Esophagus squamous epithelium (tissue), 5 donors: Measurements from ENCODE around the gene PI4KB. TPM values are rescaled to one million over a fixed set of nuclear protein-coding genes. Genes with fewer than 3 reads are reported as not detected.

Experiments
- DNase-seq: peaks from one replicate; lab custom pipeline; 2025; lab: John Stamatoyannopoulos, UW
- H3K27ac ChIP-seq, 4 donors: fragments of 200-600 bp; sonication (generic); one replicate each; pipeline ENCODE4 v1.5.1; 2016 to 2019; ENCODE audit warnings: mild to moderate bottlenecking in 1 of 4
- H3K27me3 ChIP-seq, 4 donors: fragments of 200-600 bp; sonication (generic); 1 replicate in 3 of 4; 2 replicates in 1 of 4; pipeline versions ENCODE4 v1.5.1 to v1.6.0; 2017 to 2021; ENCODE audit warnings: antibody characterized with exemption in 1 of 4
- H3K36me3 ChIP-seq, 3 donors: fragments of 200-600 bp; sonication (generic); one replicate each; pipeline ENCODE4 v1.5.1; 2016 to 2019
- H3K4me1 ChIP-seq, 3 donors: fragments of 200-600 bp; sonication (generic); one replicate each; pipeline ENCODE4 v1.5.1; 2017 to 2019
- H3K4me3 ChIP-seq, 4 donors: fragments of 200-600 bp; sonication (generic); 1 replicate in 3 of 4; 2 replicates in 1 of 4; pipeline ENCODE4 v1.5.1; 2016 to 2019; ENCODE audit warnings: mild to moderate bottlenecking in 2 of 4, moderate library complexity in 1 of 4
- H3K9me3 ChIP-seq, 3 donors: fragments of 200-600 bp; sonication (generic); one replicate each; pipeline ENCODE4 v1.5.1; 2016 to 2019
- POLR2A ChIP-seq, 4 donors: fragments of 450-650 bp; IDR thresholded peaks; one replicate each; pipeline ENCODE4 v1.6.1; 2017; ENCODE audit warnings: antibody characterized with exemption in 4 of 4, mild to moderate bottlenecking in 4 of 4, moderate library complexity in 3 of 4
- WGBS, 2 donors: methylation state at CpG; one replicate each; pipeline ENCODE4 v1.1.5; 2018; 5-methylcytosine and 5-hydroxymethylcytosine counted together
- intact Hi-C: fragments of 100-400 bp; cut with DNase I; formaldehyde crosslinking; loops from one replicate; pipeline ENCODE4 v1.15.0; 2022
- total RNA-seq, 4 donors: library from RNA; depleted of rRNA; stranded (reverse); fragments of >200 nt; gene quantifications; one replicate each; pipeline ENCODE4 v1.1.0, GENCODE V29; 2016
- TF ChIP-seq, protein P1 (sequence below), 6 experiments: fragments of 450-650 bp in 4 of 6; fragments of 200-600 bp in 2 of 6; sonication (generic) in 2 of 6; IDR thresholded peaks; one replicate each; pipeline ENCODE4 v1.5.1; 2016 to 2019; ENCODE audit warnings: antibody characterized with exemption in 6 of 6, mild to moderate bottlenecking in 4 of 6, moderate library complexity in 4 of 6
- donor health status: DM: yes; HTN: yes; CAD: no.

PI4KB gene
- total RNA-seq, 4 donors from 2014 or later = 34.0 to 63.4 (median 56.0) TPM

DNA sequence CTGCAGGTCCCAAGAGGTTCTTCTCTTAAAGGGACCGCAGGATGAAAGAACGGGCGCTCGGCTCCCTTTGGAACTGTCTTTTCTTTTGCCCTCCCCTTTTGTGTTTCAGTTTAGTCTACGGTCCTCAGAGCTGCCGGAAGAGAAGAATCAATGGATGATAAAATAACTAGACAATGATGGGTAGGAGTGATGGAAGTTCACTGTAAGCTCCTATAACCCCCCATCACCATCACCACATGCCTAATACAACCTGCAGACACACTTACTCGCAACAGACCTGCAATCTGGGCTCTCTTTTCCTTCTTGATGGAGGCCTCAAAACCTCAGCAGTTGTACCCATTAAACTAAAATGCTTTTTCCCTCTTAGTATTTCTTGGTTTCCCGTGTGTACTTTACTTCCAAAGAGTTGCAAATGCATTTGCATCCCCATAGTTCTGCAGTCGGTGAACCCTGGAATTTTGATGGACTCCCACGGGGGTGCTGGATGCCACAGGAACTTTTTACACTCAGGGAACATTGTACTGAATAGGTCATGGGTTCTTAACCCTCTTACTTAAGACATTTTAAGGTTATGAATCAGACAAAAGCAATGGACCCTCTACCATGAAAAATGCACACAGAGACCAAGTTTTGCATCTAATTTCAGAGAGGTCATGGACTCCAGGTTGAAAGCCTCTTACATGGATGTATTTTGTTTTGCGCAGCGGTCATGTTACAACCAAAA lies 20.5 kb upstream of the PI4KB start:
- peaks cover 0 to 3% (median 0%) of the 10 kb centered on the region in 3 donors for H3K9me3 ChIP-seq
- H3K27me3 ChIP-seq = no peaks in the 10 kb centered on the region
- peaks cover 8 to 29% (median 14%) of the 10 kb centered on the region in 3 donors for H3K4me1 ChIP-seq
- peak overlapping the region; percentile 89 to 98 (median 94) for H3K27ac ChIP-seq
- 19 to 28% methylated on average over 10 to 12 of the region's 12 CpGs for WGBS, 2 donors
- peak overlapping the region; percentile 57 to 83 (median 73) for H3K4me3 ChIP-seq
- intact Hi-C loops = no loop called here
- peaks cover 10 to 29% (median 18%) of the 10 kb centered on the region in 3 donors for H3K36me3 ChIP-seq
- DNase-seq = no peak
- TF ChIP-seq, protein P1, sequence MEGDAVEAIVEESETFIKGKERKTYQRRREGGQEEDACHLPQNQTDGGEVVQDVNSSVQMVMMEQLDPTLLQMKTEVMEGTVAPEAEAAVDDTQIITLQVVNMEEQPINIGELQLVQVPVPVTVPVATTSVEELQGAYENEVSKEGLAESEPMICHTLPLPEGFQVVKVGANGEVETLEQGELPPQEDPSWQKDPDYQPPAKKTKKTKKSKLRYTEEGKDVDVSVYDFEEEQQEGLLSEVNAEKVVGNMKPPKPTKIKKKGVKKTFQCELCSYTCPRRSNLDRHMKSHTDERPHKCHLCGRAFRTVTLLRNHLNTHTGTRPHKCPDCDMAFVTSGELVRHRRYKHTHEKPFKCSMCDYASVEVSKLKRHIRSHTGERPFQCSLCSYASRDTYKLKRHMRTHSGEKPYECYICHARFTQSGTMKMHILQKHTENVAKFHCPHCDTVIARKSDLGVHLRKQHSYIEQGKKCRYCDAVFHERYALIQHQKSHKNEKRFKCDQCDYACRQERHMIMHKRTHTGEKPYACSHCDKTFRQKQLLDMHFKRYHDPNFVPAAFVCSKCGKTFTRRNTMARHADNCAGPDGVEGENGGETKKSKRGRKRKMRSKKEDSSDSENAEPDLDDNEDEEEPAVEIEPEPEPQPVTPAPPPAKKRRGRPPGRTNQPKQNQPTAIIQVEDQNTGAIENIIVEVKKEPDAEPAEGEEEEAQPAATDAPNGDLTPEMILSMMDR (IDR thresholded peaks at IDR 0.05) = no peak
- no peak for TF ChIP-seq POLR2A (IDR thresholded peaks at IDR 0.05)

DNA sequence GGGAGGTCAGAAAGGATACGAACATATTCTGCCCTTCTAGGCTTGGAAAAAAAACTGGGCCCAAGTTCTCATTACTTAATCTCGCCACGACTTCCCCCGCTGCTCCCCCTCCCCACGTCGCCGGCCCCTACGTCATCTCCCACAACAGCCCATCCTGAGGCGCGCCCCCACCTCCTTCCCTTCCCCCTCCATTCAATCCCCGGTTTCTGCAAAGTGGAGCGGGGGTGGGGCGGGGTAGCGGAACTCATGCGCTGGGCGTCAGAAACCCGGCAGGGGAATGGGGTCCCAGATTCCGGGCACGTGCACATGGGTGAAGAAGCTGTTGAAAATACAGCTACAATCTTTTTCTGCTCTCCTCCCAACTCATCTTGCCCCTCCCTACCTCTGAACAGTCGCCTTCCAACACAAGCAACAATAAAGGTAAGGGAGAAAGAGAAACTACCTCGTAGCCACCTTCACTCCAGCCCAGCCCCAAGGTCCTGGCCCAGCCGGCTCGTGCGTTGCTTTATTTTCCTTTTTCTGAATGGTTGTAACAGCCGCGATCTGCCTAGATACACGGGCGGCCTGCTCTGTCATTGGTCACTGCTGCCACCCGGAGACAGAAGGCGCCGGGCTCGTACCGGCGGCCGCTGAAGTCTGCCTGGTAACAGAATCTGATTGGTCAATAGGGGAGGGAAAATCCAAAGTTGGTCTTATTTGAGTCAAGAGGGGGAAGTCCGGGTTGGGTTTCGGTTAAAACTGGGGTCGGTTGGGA lies 19.7 kb upstream of the PI4KB start, which contains the start of gene RFX5:
Gene RFX5 (minus strand): TSS at position 484 of the 754 bp plus-strand sequence. CDS start 932 bp downstream, outside the sequence.
- intact Hi-C loops = no loop called here

DNA sequence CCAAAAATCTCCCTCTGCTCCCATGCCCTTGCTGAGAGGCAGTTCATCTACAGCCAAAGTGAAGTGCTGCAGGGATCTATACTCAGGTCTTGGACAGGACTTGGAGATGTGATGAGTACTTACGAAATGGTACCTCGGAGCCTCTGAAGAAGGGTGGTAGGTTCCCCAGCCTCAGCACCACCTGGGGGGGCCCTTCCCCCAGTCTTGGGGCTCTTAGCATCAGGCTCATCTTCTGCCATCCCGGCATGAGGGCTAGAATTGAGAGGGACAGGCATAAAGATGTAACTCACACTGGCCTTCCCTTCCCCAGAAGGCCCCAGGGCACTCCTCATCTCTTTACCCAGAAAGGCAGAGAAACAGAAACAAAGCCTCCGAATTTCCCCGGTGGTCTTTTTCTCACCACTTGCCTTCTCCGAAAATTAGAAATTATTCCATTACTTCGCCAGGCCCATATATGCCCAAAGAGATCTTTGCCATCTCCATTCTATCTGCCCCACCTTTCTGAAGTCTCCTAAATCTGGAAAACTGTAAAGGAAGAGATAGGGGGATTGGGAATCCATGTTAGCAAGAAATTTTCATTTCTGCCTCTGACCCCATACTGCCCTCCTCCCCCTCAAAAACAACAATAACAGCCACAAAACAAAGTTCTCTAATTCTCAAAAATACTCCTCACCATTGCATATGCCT lies 19.0 kb upstream of the PI4KB start:
- intact Hi-C loops = no loop called here
- H3K4me3 ChIP-seq = peak overlapping the region; percentile 57 to 83 (median 73)
- H3K27me3 ChIP-seq = no peaks in the 10 kb centered on the region
- WGBS, 2 donors = 36 to 57% methylated on average over 5 to 7 of the region's 7 CpGs
- TF ChIP-seq POLR2A (IDR thresholded peaks at IDR 0.05) = no peak
- TF ChIP-seq, protein P1 (IDR thresholded peaks at IDR 0.05) = no peak
- H3K4me1 ChIP-seq = peaks cover 8 to 29% (median 14%) of the 10 kb centered on the region in 3 donors
- H3K9me3 ChIP-seq = no peaks in the 10 kb centered on the region
- peaks cover 13 to 41% (median 18%) of the 10 kb centered on the region in 3 donors for H3K36me3 ChIP-seq
- H3K27ac ChIP-seq = peak overlapping the region; percentile 89 to 98 (median 94)
- no peak for DNase-seq

More for the DNA sequence above, 19.7 kb upstream of the PI4KB start, which contains the start of gene RFX5:
- Histone ChIP-seq H3K27me3 (no peaks in the 10 kb centered on the region), H3K4me3 (peak within 1 kb of the TSS; percentile 57 to 83 (median 73)), H3K36me3 (peaks cover 13 to 36% (median 18%) of the 10 kb centered on the region in 3 donors), H3K4me1 (peaks cover 8 to 29% (median 14%) of the 10 kb centered on the region in 3 donors), H3K9me3 (no peaks in the 10 kb centered on the region), H3K27ac (peak within 1 kb of the TSS; percentile 89 to 98 (median 94))
- 0 to 1% methylated on average over 22 to 27 of the region's 38 CpGs for WGBS, 2 donors
- peak; percentile 85 for DNase-seq
- TF ChIP-seq, protein P1 (IDR thresholded peaks at IDR 0.05) = peak in 1 of 6 experiments; percentile 11
- peak in 3 of 4 donors; percentile 43 to 68 (median 47) for TF ChIP-seq POLR2A (IDR thresholded peaks at IDR 0.05)

DNA sequence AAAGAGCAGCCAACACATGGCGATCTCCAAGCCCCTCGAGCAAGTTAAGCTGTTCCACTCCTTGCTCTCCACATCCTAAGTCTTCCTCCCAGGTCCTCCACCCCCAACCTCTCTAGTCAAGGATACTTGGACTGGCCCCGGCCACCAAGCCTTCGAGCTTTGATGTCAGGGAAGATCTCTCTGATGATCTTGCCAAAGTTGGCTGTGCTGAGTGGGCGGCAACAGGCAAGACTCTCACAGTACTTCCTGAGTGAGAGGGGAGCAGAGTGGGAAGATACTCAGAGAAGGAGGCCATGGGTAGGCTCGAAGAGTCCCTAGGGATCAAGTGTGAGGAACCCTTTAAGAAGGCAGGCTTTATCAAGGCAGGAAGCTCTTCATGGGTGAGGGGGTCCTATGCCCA lies 17.1 kb upstream of the PI4KB start:
- intact Hi-C loops = loop anchor here (5.0 kb wide), 1 partner anchor 42 kb away; no protein-coding TSS in a partner anchor
- H3K27ac ChIP-seq = no peak overlapping the region
- DNase-seq = no peak
- 79 to 80% methylated on average over 1 to 5 of the region's 6 CpGs for WGBS, 2 donors
- peaks cover 13 to 41% (median 18%) of the 10 kb centered on the region in 3 donors for H3K36me3 ChIP-seq
- H3K4me3 ChIP-seq = no peak overlapping the region
- no peaks in the 10 kb centered on the region for H3K27me3 ChIP-seq
- no peaks in the 10 kb centered on the region for H3K9me3 ChIP-seq
- peaks cover 8 to 36% (median 17%) of the 10 kb centered on the region in 3 donors for H3K4me1 ChIP-seq
- TF ChIP-seq, protein P1 (IDR thresholded peaks at IDR 0.05) = no peak
- no peak for TF ChIP-seq POLR2A (IDR thresholded peaks at IDR 0.05)
